Retinal pigment epithelial cell (primary cell): ENCODE measurements around the gene PIGO.

Experiments used
- DNase-seq: peaks from one replicate; pipeline ENCODE4 v3.0.0-alpha.2; 2010; ENCODE audit warnings: low read depth
- H3K4me3 ChIP-seq: 2 replicates; pipeline ENCODE4 v1.5.1; 2011; ENCODE audit warnings: mild to moderate bottlenecking, low read length, control low read depth, moderate library complexity
- TF ChIP-seq, protein P1 (sequence below): conservative IDR thresholded peaks from 2 replicates; pipeline ENCODE4 v1.5.1; 2011; ENCODE audit warnings: low read depth, low read length, control low read depth, inconsistent platforms

The PIGO gene

DNA sequence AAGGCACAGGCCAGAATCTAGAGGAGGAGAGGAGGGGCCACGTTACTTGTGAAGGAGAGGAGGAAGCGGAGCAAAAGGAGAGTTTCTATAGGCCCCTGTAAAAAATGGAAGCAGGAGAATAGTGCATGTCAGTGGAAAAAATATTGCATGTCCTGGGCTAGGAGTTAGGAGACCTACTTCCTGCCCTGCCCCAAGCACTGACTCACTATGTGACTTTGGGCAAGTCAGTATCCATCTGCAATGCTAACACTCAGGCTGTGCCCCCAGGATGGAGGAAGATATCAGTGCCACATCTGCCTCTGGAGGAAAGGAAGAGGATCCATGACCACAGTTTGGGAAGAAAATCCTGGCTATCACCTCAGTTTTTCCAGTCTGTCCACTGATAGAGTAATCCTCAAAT, 7.0 kb downstream of the PIGO start:
- no peak overlapping the region for H3K4me3 ChIP-seq
- TF ChIP-seq, protein P1, sequence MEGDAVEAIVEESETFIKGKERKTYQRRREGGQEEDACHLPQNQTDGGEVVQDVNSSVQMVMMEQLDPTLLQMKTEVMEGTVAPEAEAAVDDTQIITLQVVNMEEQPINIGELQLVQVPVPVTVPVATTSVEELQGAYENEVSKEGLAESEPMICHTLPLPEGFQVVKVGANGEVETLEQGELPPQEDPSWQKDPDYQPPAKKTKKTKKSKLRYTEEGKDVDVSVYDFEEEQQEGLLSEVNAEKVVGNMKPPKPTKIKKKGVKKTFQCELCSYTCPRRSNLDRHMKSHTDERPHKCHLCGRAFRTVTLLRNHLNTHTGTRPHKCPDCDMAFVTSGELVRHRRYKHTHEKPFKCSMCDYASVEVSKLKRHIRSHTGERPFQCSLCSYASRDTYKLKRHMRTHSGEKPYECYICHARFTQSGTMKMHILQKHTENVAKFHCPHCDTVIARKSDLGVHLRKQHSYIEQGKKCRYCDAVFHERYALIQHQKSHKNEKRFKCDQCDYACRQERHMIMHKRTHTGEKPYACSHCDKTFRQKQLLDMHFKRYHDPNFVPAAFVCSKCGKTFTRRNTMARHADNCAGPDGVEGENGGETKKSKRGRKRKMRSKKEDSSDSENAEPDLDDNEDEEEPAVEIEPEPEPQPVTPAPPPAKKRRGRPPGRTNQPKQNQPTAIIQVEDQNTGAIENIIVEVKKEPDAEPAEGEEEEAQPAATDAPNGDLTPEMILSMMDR = no peak
- no peak for DNase-seq

DNA sequence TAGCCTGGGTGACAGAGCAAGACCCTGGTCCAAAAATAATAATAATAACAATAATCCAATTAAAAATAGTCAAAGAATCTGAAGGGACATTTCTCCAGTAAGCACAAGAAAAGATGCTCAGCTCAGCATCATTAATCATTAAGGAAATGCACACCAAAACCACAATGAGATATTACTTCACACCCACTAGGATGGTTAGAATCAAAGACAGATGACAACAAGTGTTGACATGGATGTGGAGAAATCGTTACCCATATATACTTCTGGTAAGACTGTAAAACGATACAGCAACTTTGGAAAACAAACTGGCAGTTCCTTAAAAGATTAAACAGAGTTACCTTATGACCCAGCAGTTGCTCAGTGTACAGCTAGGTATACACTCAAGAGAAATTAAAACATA, 11.3 kb downstream of the PIGO start:
- H3K4me3 ChIP-seq = no peak overlapping the region
- TF ChIP-seq, protein P1 = no peak
- DNase-seq = no peak

DNA sequence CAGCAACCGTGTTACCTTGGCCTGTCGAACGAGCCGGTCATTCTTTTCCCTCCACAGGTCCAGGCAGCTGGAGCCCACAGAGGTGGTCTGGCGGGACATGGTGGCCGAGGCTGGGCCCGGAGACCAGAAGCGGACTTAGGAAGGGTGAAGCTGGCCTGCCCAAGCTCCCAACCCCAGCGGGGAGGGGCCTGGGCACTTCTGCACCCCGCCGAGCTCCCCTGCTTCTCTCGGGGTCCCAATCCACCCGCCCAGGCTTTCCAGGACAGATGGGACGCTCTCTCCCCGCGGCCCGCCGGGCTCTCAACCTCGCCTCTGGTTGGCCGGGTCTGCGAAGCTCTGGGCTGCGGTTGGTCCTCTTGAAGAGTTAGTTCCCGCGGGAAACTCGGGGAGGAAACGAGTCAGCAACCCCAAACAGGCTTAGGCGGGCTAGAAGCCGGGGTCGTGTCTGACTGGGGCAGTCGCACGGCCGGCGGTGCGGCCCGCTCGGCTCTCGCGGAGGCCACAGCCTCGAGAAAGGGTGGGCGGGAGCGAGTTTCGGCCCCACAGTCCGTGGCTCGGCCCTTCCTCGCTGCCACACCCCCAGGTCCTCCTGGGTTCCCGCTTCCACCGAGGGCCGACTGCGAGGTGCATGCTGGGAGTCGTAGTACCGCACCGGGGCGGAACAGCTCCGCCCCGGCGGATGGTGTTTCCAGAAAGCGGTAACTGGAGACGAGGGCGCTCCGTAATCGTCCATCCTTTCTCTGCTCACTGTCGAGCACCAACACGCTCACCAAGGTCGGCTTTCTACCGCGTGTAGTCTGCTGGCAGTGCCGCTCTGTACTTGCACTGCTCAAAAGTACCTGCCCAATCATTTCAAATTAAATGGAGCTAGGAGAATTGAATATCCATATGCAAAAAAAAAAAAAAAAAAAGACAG, 16.7 kb downstream of the PIGO start, which contains the start of gene FANCG:
Gene FANCG, minus strand, starts transcription at position 517 of the 916 bp plus-strand sequence. Its CDS starts 418 bp downstream, at position 99.
- peak; percentile 63 for DNase-seq
- H3K4me3 ChIP-seq = peak within 1 kb of the TSS; percentile 81
- TF ChIP-seq, protein P1 = no peak

DNA sequence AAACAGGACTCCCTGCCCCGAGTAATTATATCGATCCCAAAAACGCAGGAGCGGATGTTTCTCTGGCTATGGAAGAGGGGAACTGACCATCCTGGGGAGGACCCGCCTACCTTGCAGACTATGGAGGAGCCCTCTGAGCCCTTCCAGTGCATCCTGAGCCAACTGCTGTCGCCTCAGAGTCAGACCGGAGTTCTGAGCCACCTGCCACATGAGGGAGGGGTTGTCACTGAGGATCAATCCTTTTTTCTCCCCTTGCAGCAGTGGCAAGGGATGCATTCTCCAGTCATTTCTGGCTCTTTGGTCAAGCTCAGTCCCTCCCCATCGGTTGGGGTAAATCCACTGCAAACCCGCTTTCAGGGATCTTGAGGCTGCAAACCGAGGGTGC, 17.4 kb downstream of the PIGO start:
- H3K4me3 ChIP-seq = peak overlapping the region; percentile 81
- TF ChIP-seq, protein P1 = no peak
- no peak for DNase-seq

DNA sequence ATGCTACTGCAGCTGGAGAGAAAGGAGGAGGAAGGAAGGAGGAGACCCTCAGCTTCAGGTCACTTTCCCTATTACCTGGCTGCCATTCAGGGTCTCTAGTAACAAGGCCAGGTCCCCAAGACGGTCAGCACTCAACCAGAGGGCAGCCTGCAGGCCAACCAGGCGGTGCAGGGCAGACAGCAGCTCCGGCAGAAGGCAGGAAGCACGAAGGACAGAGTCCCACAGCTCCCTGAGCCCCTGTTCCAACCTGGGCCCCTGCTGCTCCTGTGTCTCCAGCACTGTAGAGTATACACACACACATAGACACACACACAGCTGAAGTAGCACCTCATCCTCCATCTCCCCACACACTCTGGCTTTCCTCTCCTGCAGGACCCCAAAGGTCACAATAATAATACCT, 18.3 kb downstream of the PIGO start:
- TF ChIP-seq, protein P1 = no peak
- DNase-seq = no peak
- peak overlapping the region; percentile 81 for H3K4me3 ChIP-seq

DNA sequence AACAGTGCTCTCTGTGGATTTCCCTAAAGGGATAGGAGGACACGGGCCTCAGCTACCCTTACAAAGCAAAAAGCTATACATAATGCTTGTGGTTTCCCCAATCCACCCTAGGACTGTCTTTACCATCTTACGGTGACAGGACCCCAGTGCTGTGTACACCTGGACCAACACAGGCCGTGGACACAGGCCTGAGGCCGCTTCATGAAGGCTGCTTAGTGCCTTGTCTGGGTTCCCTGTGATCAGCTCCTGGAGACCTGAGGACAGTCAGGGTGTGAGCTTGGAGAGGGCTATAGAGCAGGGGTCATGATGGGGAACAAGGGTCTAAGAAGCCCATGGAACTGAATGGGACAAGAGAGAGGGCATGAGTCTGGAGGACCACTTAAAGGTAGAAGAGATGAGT, 19.5 kb downstream of the PIGO start:
- TF ChIP-seq, protein P1 = no peak
- H3K4me3 ChIP-seq = no peak overlapping the region
- DNase-seq = no peak

DNA sequence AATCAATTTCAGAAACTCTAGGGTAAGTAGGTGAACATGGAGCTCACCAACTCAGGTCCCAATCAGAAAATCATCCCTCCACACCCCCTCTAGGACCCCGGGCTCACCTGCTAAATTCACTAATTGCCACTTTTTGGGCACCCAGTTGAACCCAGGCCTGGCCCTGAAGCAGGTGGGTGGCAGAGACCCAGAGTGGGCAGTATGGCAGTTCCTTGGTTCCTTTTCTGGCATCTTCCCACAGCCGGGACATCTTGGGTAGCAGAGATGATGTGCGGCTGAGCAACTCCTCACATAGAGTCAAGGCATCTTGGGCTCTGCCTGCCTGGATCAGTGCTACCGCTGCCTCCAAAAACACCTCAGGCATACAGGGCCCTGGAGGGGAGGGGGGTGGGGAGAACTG, 21.0 kb downstream of the PIGO start:
- TF ChIP-seq, protein P1 = no peak
- no peak overlapping the region for H3K4me3 ChIP-seq
- DNase-seq = no peak
